Ramos (cell line): ENCODE data around the gene TSSC4.

ENCODE experiments used
- in situ Hi-C: fragments of 300-500 bp; cut with MboI; formaldehyde crosslinking; loops from one replicate; pipeline ENCODE4 v1.14.3; 2022; ENCODE audit warnings: low sequenced_read_pairs; ENCODE audit not compliant: unreplicated experiment

Gene TSSC4

DNA sequence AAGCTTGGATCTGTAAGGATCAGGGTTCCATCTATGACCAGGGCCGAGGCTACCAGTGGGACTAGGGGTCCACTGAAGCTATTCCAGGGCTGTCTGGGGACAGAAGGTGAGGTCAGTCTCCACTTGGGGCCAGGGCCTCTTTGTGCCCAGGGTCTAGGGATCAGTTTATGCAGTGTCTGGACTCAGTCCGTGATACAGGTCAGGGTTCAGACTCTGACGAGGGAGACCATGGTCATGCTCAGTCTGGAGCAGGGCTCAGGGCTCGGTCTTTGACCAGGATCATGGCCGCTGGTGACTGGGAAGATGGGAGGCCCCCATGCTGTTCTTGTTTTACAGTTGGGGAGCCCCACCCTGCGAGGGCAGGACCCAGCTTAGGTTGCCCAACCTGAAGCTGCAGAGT is 11.8 kb downstream of the TSSC4 start:
- in situ Hi-C loops = no loop called here

- in situ Hi-C loops = no loop called here
Measured at GRCh38 chr11:2413742-2414579, 13.4 kb downstream of the TSSC4 start.

DNA sequence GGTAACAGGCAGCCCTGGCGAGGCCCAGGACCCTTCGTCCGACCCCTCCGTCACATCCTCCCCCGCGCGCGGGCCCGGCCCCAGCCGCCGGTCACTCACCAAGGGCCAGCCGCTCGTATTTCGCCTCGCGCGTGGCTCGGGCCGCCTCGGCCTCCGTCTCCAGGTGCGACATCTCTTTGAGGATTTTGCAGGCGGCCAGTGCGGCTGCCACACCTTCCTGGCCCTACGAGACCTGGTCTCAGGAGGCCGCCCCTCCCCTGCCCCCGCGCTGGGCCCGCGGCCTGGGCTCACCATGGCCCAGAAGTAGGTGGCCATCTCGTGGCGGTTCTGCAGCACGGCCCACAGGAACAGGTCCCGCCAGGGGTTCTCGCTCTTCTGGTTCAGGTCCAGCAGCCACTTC is 14.1 kb downstream of the TSSC4 start:
- in situ Hi-C loops = loop anchor here (5.0 kb wide), 2 partner anchors 102 to 217 kb away; no protein-coding TSS in a partner anchor

- in situ Hi-C loops = loop anchor here (5.0 kb wide), 2 partner anchors 103 to 218 kb away; no protein-coding TSS in a partner anchor
Measured at GRCh38 chr11:2415171-2415570, 14.6 kb downstream of the TSSC4 start.

DNA sequence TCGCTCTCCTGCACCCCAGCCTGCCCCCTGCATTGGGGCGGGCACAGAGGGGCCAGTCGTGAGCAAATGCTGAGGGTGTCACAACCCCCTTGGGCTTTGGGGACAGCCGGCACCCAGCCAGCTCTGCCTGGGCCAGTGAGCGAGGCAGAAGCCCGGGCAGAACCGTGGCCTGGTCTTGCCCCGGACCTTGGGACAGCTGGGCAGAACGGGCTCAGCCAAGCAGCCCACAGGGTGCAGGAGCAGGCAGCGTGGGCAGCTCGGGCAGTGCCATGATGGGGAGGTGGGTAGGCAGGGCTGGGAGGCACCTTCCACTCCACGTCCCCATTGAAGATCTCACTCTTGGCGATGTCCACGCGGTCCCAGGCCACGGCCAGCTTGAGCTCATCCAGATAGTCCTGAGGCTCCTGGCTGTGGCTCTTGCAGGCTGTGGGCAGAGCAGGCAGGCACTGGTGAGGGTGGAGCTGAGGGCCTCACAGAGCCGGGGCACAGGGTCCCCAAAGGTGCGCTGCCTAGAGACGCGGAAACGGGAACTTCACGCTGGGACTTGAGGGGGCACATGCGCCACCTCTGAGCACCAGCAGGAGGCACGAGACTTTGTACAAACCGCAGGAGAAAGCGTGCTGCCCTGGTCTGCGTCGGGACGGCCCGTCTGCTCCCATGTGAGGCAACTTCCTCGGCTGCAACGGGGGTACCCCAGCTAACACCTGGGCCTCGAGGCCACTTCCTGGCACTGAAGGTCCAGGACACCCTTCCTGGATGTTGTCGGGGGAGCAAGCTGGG is 15.2 kb downstream of the TSSC4 start:
- in situ Hi-C loops = loop anchor here (5.0 kb wide), 2 partner anchors 103 to 218 kb away; no protein-coding TSS in a partner anchor

DNA sequence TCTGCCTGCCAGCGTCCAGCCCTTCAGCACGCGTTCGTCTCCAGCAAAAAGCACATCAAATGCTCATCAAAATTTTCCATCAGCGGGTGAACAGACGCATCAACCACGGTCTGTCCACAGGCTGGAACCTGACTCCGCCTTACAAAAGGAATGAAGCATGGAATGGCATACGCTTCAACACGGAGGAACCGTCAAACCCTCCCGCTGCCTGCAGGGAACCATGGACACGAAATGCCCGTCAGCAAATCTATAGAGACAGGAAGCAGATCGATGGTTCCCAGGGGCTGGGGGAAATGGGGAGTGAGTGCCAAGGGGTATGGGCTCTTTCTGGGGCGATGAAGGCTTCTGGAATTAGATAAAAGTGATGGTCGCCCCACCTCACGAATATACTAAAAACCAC is 16.2 kb downstream of the TSSC4 start:
- in situ Hi-C loops = loop anchor here (5.0 kb wide), 2 partner anchors 104 to 219 kb away; no protein-coding TSS in a partner anchor

- in situ Hi-C loops = loop anchor here (5.0 kb wide), 2 partner anchors 106 to 221 kb away; no protein-coding TSS in a partner anchor
Measured at GRCh38 chr11:2417856-2418692, 17.5 kb downstream of the TSSC4 start.

GRCh38 chr11:2418693-2419360 is 18.3 kb downstream of the TSSC4 start:
- in situ Hi-C loops = loop anchor here (5.0 kb wide), 2 partner anchors 107 to 222 kb away; no protein-coding TSS in a partner anchor

GRCh38 chr11:2419638-2420501 is 19.3 kb downstream of the TSSC4 start:
- in situ Hi-C loops = loop anchor here (5.0 to 10.0 kb wide), 4 partner anchors 108 to 675 kb away; no protein-coding TSS in a partner anchor

DNA sequence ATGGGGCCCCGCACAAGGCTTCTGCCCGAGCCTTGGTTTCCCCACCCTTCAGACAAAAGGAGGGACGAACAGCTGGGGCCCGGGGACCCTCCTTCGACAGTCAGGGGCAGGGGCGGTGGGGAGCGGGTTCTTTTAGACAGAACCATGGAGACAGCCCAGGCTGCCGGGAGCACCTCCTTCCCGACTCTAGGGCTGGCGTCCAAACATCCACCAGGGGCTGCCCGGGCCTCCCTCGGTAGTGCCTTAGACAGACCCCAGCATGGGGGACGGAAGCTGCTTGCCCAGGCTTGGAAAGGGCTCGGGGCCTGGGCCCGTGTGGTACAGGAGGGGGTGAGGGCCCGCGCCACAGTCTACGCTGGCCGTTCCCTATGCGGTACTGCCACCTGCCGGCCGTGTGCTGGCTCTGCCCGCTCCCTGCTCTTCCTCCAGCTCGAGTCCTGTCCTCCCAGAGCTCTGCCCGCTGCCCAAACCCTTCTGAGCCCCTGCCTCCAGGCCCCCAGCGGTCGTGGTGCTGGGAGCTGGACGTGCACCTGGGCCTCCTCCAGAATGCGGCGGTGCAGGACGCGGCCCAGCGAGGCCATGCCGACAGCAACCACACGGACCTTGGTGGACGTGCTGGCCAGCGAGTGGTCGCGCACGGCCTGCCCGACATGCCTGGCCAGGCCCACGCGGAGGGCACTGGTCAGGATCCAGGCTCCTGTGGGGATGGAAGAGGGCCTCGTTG is 20.1 kb downstream of the TSSC4 start:
- in situ Hi-C loops = loop anchor here (10.0 kb wide), 2 partner anchors 474 to 674 kb away; no protein-coding TSS in a partner anchor

GRCh38 chr11:2421226-2421994 is 20.9 kb downstream of the TSSC4 start:
- in situ Hi-C loops = loop anchor here (10.0 kb wide), 2 partner anchors 473 to 673 kb away; no protein-coding TSS in a partner anchor

GRCh38 chr11:2421996-2422395 is 21.4 kb downstream of the TSSC4 start:
- in situ Hi-C loops = loop anchor here (10.0 kb wide), 2 partner anchors 473 to 673 kb away; no protein-coding TSS in a partner anchor

GRCh38 chr11:2422461-2423156 is 22.1 kb downstream of the TSSC4 start:
- in situ Hi-C loops = loop anchor here (10.0 kb wide), 2 partner anchors 472 to 672 kb away; no protein-coding TSS in a partner anchor

DNA sequence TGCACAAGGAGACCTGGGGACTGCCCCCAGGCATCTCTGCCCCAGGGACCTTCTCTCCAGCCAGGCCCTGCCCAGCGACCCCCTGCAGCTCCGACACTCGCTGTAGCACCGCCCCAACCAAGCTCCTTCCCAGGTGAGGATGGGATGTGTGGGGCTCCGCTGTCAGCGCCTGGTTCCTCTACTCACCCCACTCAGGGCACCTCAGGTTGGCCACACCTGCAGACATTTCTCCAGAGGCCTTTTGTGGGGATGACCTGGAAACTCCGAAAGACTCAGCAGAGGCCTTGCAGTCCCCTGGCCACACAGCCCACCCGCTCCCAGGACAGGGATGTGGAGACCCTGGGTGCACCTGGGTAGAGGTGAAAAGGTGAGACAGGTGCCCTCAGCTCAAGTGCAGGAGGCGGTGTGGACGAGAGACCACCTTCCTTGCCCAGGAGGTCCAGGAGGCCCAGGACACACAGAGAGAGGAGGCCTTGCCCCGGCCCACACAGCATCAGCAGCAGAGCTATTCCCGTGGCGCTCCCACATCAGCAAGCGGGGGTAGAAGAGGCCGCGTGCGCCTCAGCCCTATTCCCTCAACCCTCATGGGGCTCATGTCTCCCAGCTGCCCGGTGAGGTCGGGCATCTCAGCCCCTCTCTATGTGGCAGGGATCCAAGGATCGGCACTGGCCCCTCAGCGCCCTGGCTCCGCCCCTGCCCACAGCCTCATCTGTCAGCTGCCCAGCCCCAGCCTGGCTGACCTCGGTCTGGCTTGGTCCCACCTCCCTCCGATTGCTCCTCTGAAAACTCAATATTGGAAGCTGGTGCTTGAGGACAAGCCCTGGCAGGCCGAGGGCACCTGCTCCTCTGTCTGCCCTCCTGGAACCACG is 22.8 kb downstream of the TSSC4 start:
- in situ Hi-C loops = loop anchor here (10.0 kb wide), 2 partner anchors 471 to 671 kb away; no protein-coding TSS in a partner anchor

DNA sequence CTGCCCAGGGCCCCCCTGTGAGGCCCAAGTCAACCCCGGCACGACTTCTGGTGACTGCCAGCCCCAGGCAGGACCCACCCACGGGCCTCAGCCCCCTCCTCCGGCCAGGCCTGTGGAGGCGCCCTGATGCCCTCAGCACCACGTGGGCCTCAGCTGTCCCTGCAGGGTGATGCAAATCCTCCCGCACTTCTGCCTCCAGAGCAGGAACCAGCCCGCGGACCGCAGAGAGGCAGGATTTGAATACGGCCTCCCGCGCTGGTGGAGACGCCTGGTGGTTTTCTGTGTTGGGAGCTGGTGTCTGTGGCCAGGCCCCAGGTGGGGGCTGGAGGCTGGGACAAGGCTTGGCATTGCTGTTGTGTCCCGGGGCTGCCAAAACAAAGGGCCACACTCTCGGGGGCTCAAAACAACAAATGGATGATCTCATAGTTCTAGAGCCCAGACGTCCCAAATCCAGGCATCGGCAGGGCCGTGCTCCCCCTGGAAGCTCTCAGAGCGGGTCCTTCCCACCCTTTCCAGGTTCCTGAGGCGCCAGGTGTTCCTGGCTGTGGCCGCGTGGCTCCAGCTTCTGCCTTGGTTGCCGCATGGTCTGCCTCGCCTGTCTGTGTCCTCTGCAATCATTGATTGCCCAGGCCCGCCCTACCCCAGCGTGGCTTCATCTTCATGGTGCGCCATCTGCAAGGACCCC is 24.4 kb downstream of the TSSC4 start:
- in situ Hi-C loops = loop anchor here (5.0 to 10.0 kb wide), 3 partner anchors 107 to 670 kb away; no protein-coding TSS in a partner anchor
